ENCODE results near the gene TMEM115.

- no peak for TF ChIP-seq CTCF (conservative IDR thresholded peaks at IDR 0.05)
- no peak for TF ChIP-seq ZFX (IDR thresholded peaks at IDR 0.05)
Measured at GRCh38 chr3:50338965-50339364, 20.4 kb downstream of the TMEM115 start.
